ENCODE results near the gene CAV1. TPM values are rescaled to one million over a fixed set of nuclear protein-coding genes. Genes with fewer than 3 reads are reported as not detected.

CAV1 gene
- total RNA-seq, 1 experiment from 2014 or later, result 20.2 TPM

- Histone ChIP-seq H2BK15ac (ENCODE audit: low read depth, low read length) (no peak overlapping the region), H3K79me1 (ENCODE audit: insufficient read depth, low read depth, low read length, poor library complexity, severe bottlenecking) (no peaks in the 10 kb centered on the region), H3K23ac (ENCODE audit: insufficient read length, low read depth, low read length) (no peak overlapping the region), H3K4me1 (ENCODE audit: insufficient read depth, low read length) (no peaks in the 10 kb centered on the region), H3K27ac (ENCODE audit: insufficient read length, low read depth, low read length) (no peak overlapping the region), H3K23me2 (ENCODE audit: insufficient read length, low read depth, low read length, poor library complexity, severe bottlenecking) (no peaks in the 10 kb centered on the region), H4K20me1 (ENCODE audit: control insufficient read depth, insufficient read depth, insufficient read length) (no peaks in the 10 kb centered on the region), H3K4ac (ENCODE audit: low read depth, low read length) (no peak overlapping the region), H4K91ac (ENCODE audit: insufficient read length, low read depth, low read length) (no peak overlapping the region), H2BK5ac (ENCODE audit: insufficient read length, low read length) (no peak overlapping the region), H3K9ac (ENCODE audit: extremely low read depth, insufficient read length, low read length) (no peak overlapping the region), H3K27me3 (ENCODE audit: insufficient read depth, low read length) (no peaks in the 10 kb centered on the region), H3K9me3 (ENCODE audit: control insufficient read depth, low read depth, low read length) (no peaks in the 10 kb centered on the region), H3K14ac (ENCODE audit: insufficient read depth, low read length) (no peak overlapping the region), H3K18ac (ENCODE audit: insufficient read length, low read depth, low read length) (no peak overlapping the region), H3T11ph (ENCODE audit: low read length) (no peak overlapping the region), H2AFZ (ENCODE audit: low read length) (no peak overlapping the region), H4K5ac (ENCODE audit: insufficient read length, low read depth, low read length) (no peak overlapping the region), H4K8ac (replicated peaks; ENCODE audit: insufficient read length, low read depth, low read length) (no peak overlapping the region), H3K56ac (ENCODE audit: insufficient read length, low read depth, low read length) (no peak overlapping the region), H2BK20ac (ENCODE audit: low read depth, low read length, poor library complexity, severe bottlenecking) (no peak overlapping the region), H2BK12ac (ENCODE audit: insufficient read length, low read depth, low read length) (no peak overlapping the region), H3K4me2 (ENCODE audit: insufficient read depth, insufficient read length, low read length) (no peak overlapping the region), H2AK5ac (ENCODE audit: insufficient read length, low read length) (no peak overlapping the region), H3K79me2 (ENCODE audit: insufficient read depth, low read length) (no peaks in the 10 kb centered on the region), H2BK120ac (ENCODE audit: low read depth, low read length, poor library complexity, severe bottlenecking) (no peak overlapping the region)
- no CpG with 5 or more reads among the region's 1 CpG for WGBS (ENCODE audit: extremely low coverage, insufficient read length, low lambda C conversion rate)
- no peak for DNase-seq
- Mint-ChIP-seq H3K27me3 (ENCODE audit: low read depth) (no peaks in the 10 kb centered on the region), H3K4me1 (peaks cover 0 to 1% of the 10 kb centered on the region in 2 experiments; a peak in 1 of 4 replicates), H3K4me3 (no peak overlapping the region), H3K36me3 (ENCODE audit: insufficient read depth in 1 of 3, low read depth in 3 of 3) (peaks cover 0 to 6% (median 3%) of the 10 kb centered on the region in 3 experiments; a peak in 2 of 7 replicates), H3K9me3 (no peaks in the 10 kb centered on the region; a peak in 1 of 5 replicates), H3K27ac (no peak overlapping the region)
- TF ChIP-seq CTCF (conservative IDR thresholded peaks at IDR 0.05), result no peak
These were observed 10.6 kb downstream of the CAV1 start for GRCh38 chr7:116535416-116535815.

Measured in H9 (cell line).